ENCODE data around the gene ZFYVE28. TPM values are rescaled to one million over a fixed set of nuclear protein-coding genes. Genes with fewer than 3 reads are reported as not detected.

The ZFYVE28 gene
- total RNA-seq, 1 donor: 10.5 TPM

- no peak for DNase-seq (ENCODE audit: insufficient read length, low spot score, missing footprints)
- H3K4me1 ChIP-seq (ENCODE audit: insufficient read depth, low read length): no peaks in the 10 kb centered on the region
- TF ChIP-seq CTCF (IDR thresholded peaks at IDR 0.05; ENCODE audit: extremely low read depth, low read depth, low read length): no peak
These were observed 69.7 kb downstream of the ZFYVE28 start for GRCh38 chr4:2348786-2349185.

DNA sequence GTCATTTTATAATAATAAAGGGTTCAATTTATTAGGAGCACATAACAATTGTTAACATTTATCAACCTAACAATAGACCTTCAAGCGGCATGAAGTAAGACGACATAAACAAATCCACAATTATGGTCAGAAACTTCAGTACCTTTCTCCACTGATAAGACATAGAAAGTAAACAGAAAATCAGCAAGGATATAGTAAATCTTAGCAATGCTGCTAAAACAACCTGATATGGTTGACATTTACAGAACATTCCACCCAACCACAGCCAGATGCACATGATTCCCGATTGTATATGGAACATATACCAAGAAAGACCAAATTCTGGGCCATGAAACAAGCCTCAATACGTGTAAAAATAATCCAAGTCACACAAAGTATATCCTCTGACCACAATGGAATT is 71.3 kb downstream of the ZFYVE28 start:
- Histone ChIP-seq H3K9me3 (ENCODE audit: low read depth, low read length) (no peaks in the 10 kb centered on the region), H2AFZ (ENCODE audit: low read length) (no peak overlapping the region), H3K27me3 (ENCODE audit: insufficient read depth, low read length) (no peaks in the 10 kb centered on the region), H4K20me1 (ENCODE audit: insufficient read depth, low read length) (no peaks in the 10 kb centered on the region), H3K79me2 (ENCODE audit: insufficient read depth, low read length) (no peaks in the 10 kb centered on the region), H3K4me1 (ENCODE audit: insufficient read depth, low read length) (no peaks in the 10 kb centered on the region), H3K36me3 (ENCODE audit: insufficient read depth, low read length) (no peaks in the 10 kb centered on the region), H3K27ac (ENCODE audit: low read depth, low read length) (no peak overlapping the region), H3K4me2 (ENCODE audit: insufficient read depth, low read length) (no peak overlapping the region), H3K4me3 (ENCODE audit: insufficient read depth, low read length) (no peak overlapping the region)
- DNase-seq (ENCODE audit: insufficient read length, low spot score, missing footprints): peak; percentile 10
- TF ChIP-seq CTCF (IDR thresholded peaks at IDR 0.05; ENCODE audit: extremely low read depth, low read depth, low read length): no peak

More at GRCh38 chr4:2348786-2349185, 69.7 kb downstream of the ZFYVE28 start:
- Histone ChIP-seq H3K27me3 (ENCODE audit: insufficient read depth, low read length) (no peaks in the 10 kb centered on the region), H3K9me3 (ENCODE audit: low read depth, low read length) (no peaks in the 10 kb centered on the region), H3K27ac (ENCODE audit: low read depth, low read length) (no peak overlapping the region), H3K4me2 (ENCODE audit: insufficient read depth, low read length) (no peak overlapping the region), H3K4me3 (ENCODE audit: insufficient read depth, low read length) (no peak overlapping the region), H2AFZ (ENCODE audit: low read length) (no peak overlapping the region), H3K79me2 (ENCODE audit: insufficient read depth, low read length) (no peaks in the 10 kb centered on the region), H4K20me1 (ENCODE audit: insufficient read depth, low read length) (no peaks in the 10 kb centered on the region), H3K36me3 (ENCODE audit: insufficient read depth, low read length) (no peaks in the 10 kb centered on the region)

- TF ChIP-seq CTCF (IDR thresholded peaks at IDR 0.05; ENCODE audit: extremely low read depth, low read depth, low read length): no peak
These were observed 75.0 kb downstream of the ZFYVE28 start for GRCh38 chr4:2343476-2343875.

DNA sequence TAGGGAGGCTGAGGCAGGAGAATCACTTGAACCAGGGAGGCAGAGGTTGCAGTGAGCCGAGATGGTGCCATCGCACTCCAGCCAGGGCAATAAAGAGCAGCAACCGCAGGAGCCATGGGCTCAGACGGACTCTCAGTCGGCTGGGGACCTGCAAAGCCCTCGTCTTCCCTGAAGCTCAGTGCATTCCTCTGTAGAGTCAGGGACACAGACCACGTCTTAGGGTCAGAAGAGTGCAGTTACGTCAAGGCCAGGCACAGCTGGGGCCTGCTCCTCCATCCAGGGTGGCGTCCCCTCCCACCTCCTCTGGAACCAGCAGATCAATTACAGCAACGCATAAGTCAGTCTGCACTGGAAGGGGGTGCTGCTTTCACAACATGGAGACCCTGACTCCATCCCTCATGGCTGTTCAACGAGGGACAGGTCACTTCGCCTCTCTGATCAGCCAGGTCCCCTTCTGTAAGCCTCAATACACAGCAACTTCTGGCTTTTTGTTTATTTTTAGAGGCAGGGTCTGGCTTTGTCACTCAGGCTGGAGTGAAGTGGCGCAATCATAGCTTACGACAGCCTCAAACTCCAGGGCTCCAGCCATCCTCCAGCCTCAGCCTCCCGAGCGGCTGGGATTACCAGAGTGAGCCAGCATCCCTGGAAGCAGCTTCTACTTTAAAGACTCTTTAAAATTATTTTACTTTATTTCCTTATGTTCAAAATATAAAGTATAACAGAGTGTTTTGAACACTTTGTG is 76.4 kb downstream of the ZFYVE28 start:
- H3K4me3 ChIP-seq (ENCODE audit: insufficient read depth, low read length): no peak overlapping the region
- H3K36me3 ChIP-seq (ENCODE audit: insufficient read depth, low read length): no peaks in the 10 kb centered on the region
- H3K4me2 ChIP-seq (ENCODE audit: insufficient read depth, low read length): no peak overlapping the region

More at GRCh38 chr4:2343476-2343875, 75.0 kb downstream of the ZFYVE28 start:
- H3K27ac ChIP-seq (ENCODE audit: low read depth, low read length): no peak overlapping the region
- H2AFZ ChIP-seq (ENCODE audit: low read length): no peak overlapping the region
- no peaks in the 10 kb centered on the region for H3K4me1 ChIP-seq (ENCODE audit: insufficient read depth, low read length)
- H3K4me3 ChIP-seq (ENCODE audit: insufficient read depth, low read length): no peak overlapping the region
- no peaks in the 10 kb centered on the region for H3K36me3 ChIP-seq (ENCODE audit: insufficient read depth, low read length)
- H3K9me3 ChIP-seq (ENCODE audit: low read depth, low read length): no peaks in the 10 kb centered on the region
- H3K27me3 ChIP-seq (ENCODE audit: insufficient read depth, low read length): no peaks in the 10 kb centered on the region
- no peaks in the 10 kb centered on the region for H3K79me2 ChIP-seq (ENCODE audit: insufficient read depth, low read length)
- no peak for DNase-seq (ENCODE audit: insufficient read length, low spot score, missing footprints)
- H4K20me1 ChIP-seq (ENCODE audit: insufficient read depth, low read length): no peaks in the 10 kb centered on the region
- H3K4me2 ChIP-seq (ENCODE audit: insufficient read depth, low read length): no peak overlapping the region

More for the DNA sequence above, 76.4 kb downstream of the ZFYVE28 start:
- no peaks in the 10 kb centered on the region for H3K27me3 ChIP-seq (ENCODE audit: insufficient read depth, low read length)
- H3K4me1 ChIP-seq (ENCODE audit: insufficient read depth, low read length): no peaks in the 10 kb centered on the region
- no peak overlapping the region for H3K27ac ChIP-seq (ENCODE audit: low read depth, low read length)
- TF ChIP-seq CTCF (IDR thresholded peaks at IDR 0.05; ENCODE audit: extremely low read depth, low read depth, low read length): no peak
- H4K20me1 ChIP-seq (ENCODE audit: insufficient read depth, low read length): no peaks in the 10 kb centered on the region
- DNase-seq (ENCODE audit: insufficient read length, low spot score, missing footprints): no peak
- H2AFZ ChIP-seq (ENCODE audit: low read length): no peak overlapping the region
- H3K79me2 ChIP-seq (ENCODE audit: insufficient read depth, low read length): no peaks in the 10 kb centered on the region
- no peaks in the 10 kb centered on the region for H3K9me3 ChIP-seq (ENCODE audit: low read depth, low read length)

Data from osteoblast (primary cell).